ENCODE measurements around the gene G6PC1. TPM values are rescaled to one million over a fixed set of nuclear protein-coding genes. Genes with fewer than 3 reads are reported as not detected.

The G6PC1 gene
- total and polyA plus RNA-seq, 2 of the 13 experiments (the other 11 are each of a cell fraction or from before 2014, with no cell fraction given), result 1.7 to 37.9 TPM

- TF ChIP-seq AHDC1 (CRISPR knock-in tag; IDR thresholded peaks at IDR 0.05; ENCODE audit: borderline replicate concordance), result peak; percentile 85
- TF ChIP-seq LCORL (IDR thresholded peaks at IDR 0.05), result no peak
- peak; percentile 95 for TF ChIP-seq LCORL (CRISPR knock-in tag; IDR thresholded peaks at IDR 0.05)
- no peak for TF ChIP-seq ELF4 (CRISPR knock-in tag; IDR thresholded peaks at IDR 0.05; ENCODE audit: borderline replicate concordance)
- TF ChIP-seq DR1 (CRISPR knock-in tag; IDR thresholded peaks at IDR 0.05), result no peak
- no peak; the same call in 1 of the 2 replicates for TF ChIP-seq ZNF629 (CRISPR knock-in tag; conservative IDR thresholded peaks at IDR 0.05)
- TF ChIP-seq ZNF3 (CRISPR knock-in tag; IDR thresholded peaks at IDR 0.05), result no peak
- 0 out of 2 replicates have a peak, but pooled peaks have one; percentile 40 for TF ChIP-seq ZNF607 (CRISPR knock-in tag; IDR thresholded peaks at IDR 0.05; ENCODE audit: borderline replicate concordance)
- peak; percentile 71 for TF ChIP-seq ZNF263 (CRISPR knock-in tag; IDR thresholded peaks at IDR 0.05)
- TF ChIP-seq ZNF598 (CRISPR knock-in tag; IDR thresholded peaks at IDR 0.05; ENCODE audit: borderline replicate concordance), result no peak; the same call in 1 of the 2 replicates
- no peak for TF ChIP-seq AGO2 (optimal IDR thresholded peaks at IDR 0.05; ENCODE audit: low read depth, low read length)
- peak; percentile 3 for TF ChIP-seq MAX (IDR thresholded peaks at IDR 0.05)
- no peak for TF ChIP-seq ZNF326 (CRISPR knock-in tag; IDR thresholded peaks at IDR 0.05; ENCODE audit: borderline replicate concordance)
- TF ChIP-seq PRDM15 (CRISPR knock-in tag; IDR thresholded peaks at IDR 0.05), result no peak
- TF ChIP-seq HNF1B (CRISPR knock-in tag; IDR thresholded peaks at IDR 0.05), result peak; percentile 63; the same call in 1 of the 2 replicates
- peak; percentile 81 for TF ChIP-seq MXD1 (CRISPR knock-in tag; IDR thresholded peaks at IDR 0.05)
- no peak for TF ChIP-seq ZKSCAN8 (CRISPR knock-in tag; IDR thresholded peaks at IDR 0.05; ENCODE audit: borderline replicate concordance)
- TF ChIP-seq ZNF335 (CRISPR knock-in tag; IDR thresholded peaks at IDR 0.05), result 0 out of 2 replicates have a peak, but pooled peaks have one; percentile 56
These were observed 46.4 kb upstream of the G6PC1 start (continued) for GRCh38 chr17:42853968-42854790.

All from HepG2 (cell line).